Neutrophil (primary cell): ENCODE measurements around the gene APC2.

Experiments
- H3K27ac ChIP-seq: fragments of 200-600 bp; sonication (generic); 2 replicates; pipeline ENCODE4 v1.5.1; 2016; ENCODE audit warnings: mild to moderate bottlenecking, moderate library complexity
- H3K27me3 ChIP-seq: fragments of 200-600 bp; sonication (generic); 2 replicates; pipeline ENCODE4 v1.6.0; 2016; ENCODE audit warnings: mild to moderate bottlenecking
- H3K36me3 ChIP-seq: fragments of 200-600 bp; sonication (generic); 2 replicates; pipeline ENCODE4 v1.5.1; 2017
- H3K4me1 ChIP-seq, 2 experiments: fragments of 200-600 bp in 1 of 2; sonication (generic) in 1 of 2; 1 replicate in 1 of 2; 2 replicates in 1 of 2; pipeline versions ENCODE4 v1.5.1 to v1.6.1; 2013 to 2016; ENCODE audit warnings: low read depth in 1 of 2, low read length in 1 of 2, mild to moderate bottlenecking in 1 of 2, moderate library complexity in 1 of 2; ENCODE audit not compliant: control insufficient read depth in 1 of 2, insufficient read depth in 1 of 2
- H3K4me3 ChIP-seq, 2 experiments: fragments of 200-600 bp in 1 of 2; sonication (generic) in 1 of 2; 1 replicate in 1 of 2; 2 replicates in 1 of 2; pipeline ENCODE4 v1.5.1; 2013 to 2016; ENCODE audit warnings: low read depth in 1 of 2, low read length in 1 of 2, mild to moderate bottlenecking in 1 of 2, moderate library complexity in 1 of 2
- H3K9me3 ChIP-seq: fragments of 200-600 bp; sonication (generic); 2 replicates; pipeline ENCODE4 v1.5.1; 2016
- CTCF ChIP-seq: fragments of 200-600 bp; sonication (generic); IDR thresholded peaks from 2 replicates; pipeline ENCODE4 v1.5.1; 2016; ENCODE audit warnings: antibody characterized with exemption

The APC2 gene

GRCh38 chr19:1449467-1450442 is at the start of gene APC2:
Gene APC2, plus strand, starts transcription at chr19:1450121. Its CDS starts 2,881 bp downstream, at chr19:1453002.
- no peak for TF ChIP-seq CTCF
- Histone ChIP-seq H3K4me3 (no peak within 1 kb of the TSS), H3K27ac (no peak within 1 kb of the TSS), H3K4me1 (peaks cover 9 to 20% of the 10 kb centered on the region in 2 experiments), H3K36me3 (no peaks in the 10 kb centered on the region), H3K27me3 (peaks cover 100% of the 10 kb centered on the region), H3K9me3 (no peaks in the 10 kb centered on the region)

- Histone ChIP-seq H3K36me3 (peaks cover 2% of the 10 kb centered on the region), H3K4me1 (peaks cover 24 to 30% of the 10 kb centered on the region in 2 experiments), H3K27me3 (peaks cover 56% of the 10 kb centered on the region), H3K9me3 (no peaks in the 10 kb centered on the region), H3K4me3 (peak overlapping the region; percentile 35 to 54), H3K27ac (no peak overlapping the region)
- no peak for TF ChIP-seq CTCF
Measured at GRCh38 chr19:1400281-1401137, 49.4 kb upstream of the APC2 start.

GRCh38 chr19:1401138-1401888 is 48.6 kb upstream of the APC2 start, which contains the start of gene GAMT:
Gene GAMT, minus strand, starts transcription at chr19:1401542. Its CDS starts 66 bp downstream, at chr19:1401476.
- Histone ChIP-seq H3K36me3 (no peaks in the 10 kb centered on the region), H3K9me3 (no peaks in the 10 kb centered on the region), H3K4me3 (peak within 1 kb of the TSS; percentile 35 to 54), H3K27me3 (peaks cover 53% of the 10 kb centered on the region), H3K27ac (no peak within 1 kb of the TSS), H3K4me1 (peaks cover 24 to 30% of the 10 kb centered on the region in 2 experiments)
- TF ChIP-seq CTCF: peak; percentile 17

- peak overlapping the region; percentile 35 to 54 for H3K4me3 ChIP-seq
- H3K9me3 ChIP-seq: no peaks in the 10 kb centered on the region
- no peak overlapping the region for H3K27ac ChIP-seq
- peaks cover 48% of the 10 kb centered on the region for H3K27me3 ChIP-seq
- TF ChIP-seq CTCF: no peak
- H3K36me3 ChIP-seq: no peaks in the 10 kb centered on the region
- H3K4me1 ChIP-seq: peaks cover 29 to 35% of the 10 kb centered on the region in 2 experiments
Measured at GRCh38 chr19:1401889-1402217, 48.1 kb upstream of the APC2 start.
